Activated CD8-positive, alpha-beta T cell treated with anti-CD3 and anti-CD28 coated beads, Interleukin-2, amount 10 ng/mL, durations not matched to agents 7 days and 5 days (primary cell): ENCODE results near the gene ASTN2. TPM values are rescaled to one million over a fixed set of nuclear protein-coding genes. Genes with fewer than 3 reads are reported as not detected.
A peak's percentile ranks its signal among the peaks of the same experiment; 100 is the strongest.

Experiments
- ATAC-seq: fragments of 150-1000 bp; cut with Tn5 transposase; one replicate; pipeline ENCODE4 v1.10.0; 2021; ENCODE audit warnings: moderate library complexity
- CTCF ChIA-PET: fragments of 350-600 bp; sonication (Branson Sonifier 250); formaldehyde crosslinking; loops from one replicate; lab custom pipeline; 2021; ENCODE audit warnings: antibody characterized with exemption; lab: Charles Lee
- POLR2A ChIA-PET: fragments of 350-600 bp; sonication (Branson Sonifier 250); formaldehyde crosslinking; loops from one replicate; lab custom pipeline; 2021; ENCODE audit warnings: antibody characterized with exemption; lab: Charles Lee
- DNase-seq: peaks from one replicate; pipeline ENCODE4 v3.0.0-alpha.2; 2020
- H3K27ac Mint-ChIP-seq: one replicate; pipeline ENCODE4 v1.8.0; 2021; ENCODE audit warnings: mild to moderate bottlenecking, mixed read lengths
- H3K27me3 Mint-ChIP-seq: one replicate; pipeline ENCODE4 v1.8.0; 2021; ENCODE audit warnings: low read depth, mixed read lengths
- H3K36me3 Mint-ChIP-seq: one replicate; pipeline ENCODE4 v1.8.0; 2021; ENCODE audit warnings: low read depth, mixed read lengths
- H3K4me1 Mint-ChIP-seq: one replicate; pipeline ENCODE4 v1.8.0; 2021; ENCODE audit warnings: low read depth, mixed read lengths
- H3K4me3 Mint-ChIP-seq: one replicate; pipeline ENCODE4 v1.8.0; 2021; ENCODE audit warnings: mild to moderate bottlenecking, mixed read lengths
- H3K9me3 Mint-ChIP-seq: one replicate; pipeline ENCODE4 v1.8.0; 2022; ENCODE audit warnings: mixed read lengths; ENCODE audit not compliant: insufficient read depth
- total RNA-seq, 2 experiments: library from RNA; stranded (reverse); gene quantifications; one replicate each; pipeline ENCODE4 v1.2.3, GENCODE V29; 2021

Gene ASTN2
- total RNA-seq, 2 experiments from 2014 or later, result 4.7 to 4.9 TPM

GRCh38 chr9:116877072-116877471 lies 537.8 kb downstream of the ASTN2 start:
- Mint-ChIP-seq H3K9me3 (peaks cover 6% of the 10 kb centered on the region), H3K36me3 (no peaks in the 10 kb centered on the region), H3K27ac (no peak overlapping the region), H3K4me1 (no peaks in the 10 kb centered on the region), H3K4me3 (no peak overlapping the region), H3K27me3 (no peaks in the 10 kb centered on the region)
- ChIA-PET POLR2A (no interaction called here), CTCF (no interaction called here)
- no peak for DNase-seq
- ATAC-seq, result no peak

GRCh38 chr9:116875576-116875975 lies 539.3 kb downstream of the ASTN2 start:
- Mint-ChIP-seq H3K4me3 (no peak overlapping the region), H3K27me3 (no peaks in the 10 kb centered on the region), H3K27ac (no peak overlapping the region), H3K36me3 (no peaks in the 10 kb centered on the region), H3K9me3 (peaks cover 6% of the 10 kb centered on the region), H3K4me1 (no peaks in the 10 kb centered on the region)
- CTCF ChIA-PET, result no interaction called here
- ATAC-seq, result no peak
- POLR2A ChIA-PET, result no interaction called here
- no peak for DNase-seq

GRCh38 chr9:116873937-116874914 lies 540.6 kb downstream of the ASTN2 start:
- ATAC-seq (no peak), DNase-seq (no peak)
- H3K27me3 Mint-ChIP-seq, result no peaks in the 10 kb centered on the region
- H3K27ac Mint-ChIP-seq, result no peak overlapping the region
- H3K4me3 Mint-ChIP-seq, result no peak overlapping the region
- peaks cover 6% of the 10 kb centered on the region for H3K9me3 Mint-ChIP-seq
- no peaks in the 10 kb centered on the region for H3K4me1 Mint-ChIP-seq
- CTCF ChIA-PET, result no interaction called here
- POLR2A ChIA-PET, result no interaction called here
- no peaks in the 10 kb centered on the region for H3K36me3 Mint-ChIP-seq

- DNase-seq (no peak), ATAC-seq (no peak)
- Mint-ChIP-seq H3K27ac (no peak overlapping the region), H3K9me3 (peaks cover 6% of the 10 kb centered on the region), H3K4me1 (no peaks in the 10 kb centered on the region), H3K4me3 (no peak overlapping the region), H3K36me3 (no peaks in the 10 kb centered on the region), H3K27me3 (no peaks in the 10 kb centered on the region)
- POLR2A ChIA-PET, result no interaction called here
- CTCF ChIA-PET, result no interaction called here
Observed at GRCh38 chr9:116873491-116873890, 541.4 kb downstream of the ASTN2 start.

- H3K36me3 Mint-ChIP-seq, result no peaks in the 10 kb centered on the region
- POLR2A ChIA-PET, result interaction anchor here (0.6 kb wide), 1 partner anchor 1111 kb away, joined by 5 read pairs; no protein-coding TSS in a partner anchor
- H3K4me1 Mint-ChIP-seq, result no peaks in the 10 kb centered on the region
Observed at GRCh38 chr9:116870566-116870965, 544.3 kb downstream of the ASTN2 start.

GRCh38 chr9:116868201-116868600 lies 546.7 kb downstream of the ASTN2 start:
- Mint-ChIP-seq H3K9me3 (no peaks in the 10 kb centered on the region), H3K4me3 (no peak overlapping the region), H3K4me1 (no peaks in the 10 kb centered on the region), H3K36me3 (no peaks in the 10 kb centered on the region), H3K27ac (no peak overlapping the region), H3K27me3 (no peaks in the 10 kb centered on the region)
- DNase-seq (no peak), ATAC-seq (no peak)
- POLR2A ChIA-PET, result no interaction called here
- CTCF ChIA-PET, result no interaction called here

More at GRCh38 chr9:116870566-116870965, 544.3 kb downstream of the ASTN2 start:
- no peak for ATAC-seq
- Mint-ChIP-seq H3K4me3 (no peak overlapping the region), H3K27me3 (no peaks in the 10 kb centered on the region), H3K9me3 (no peaks in the 10 kb centered on the region), H3K27ac (no peak overlapping the region)
- DNase-seq, result no peak
- CTCF ChIA-PET, result no interaction called here

- ChIA-PET CTCF (interaction anchor here (0.9 to 3.7 kb wide), 4 partner anchors 10 to 1268 kb away, joined by 3 to 36 read pairs (median 8); no protein-coding TSS in a partner anchor), POLR2A (no interaction called here)
- Mint-ChIP-seq H3K4me1 (no peaks in the 10 kb centered on the region), H3K27ac (no peak overlapping the region), H3K9me3 (no peaks in the 10 kb centered on the region), H3K4me3 (no peak overlapping the region), H3K27me3 (no peaks in the 10 kb centered on the region), H3K36me3 (no peaks in the 10 kb centered on the region)
- no peak for DNase-seq
- ATAC-seq, result no peak
Observed at GRCh38 chr9:116861321-116861720, 553.5 kb downstream of the ASTN2 start.

- no peaks in the 10 kb centered on the region for H3K4me1 Mint-ChIP-seq
- no peaks in the 10 kb centered on the region for H3K27me3 Mint-ChIP-seq
- ChIA-PET CTCF (interaction anchor here (0.9 to 3.7 kb wide), 4 partner anchors 9 to 1267 kb away, joined by 3 to 36 read pairs (median 8); no protein-coding TSS in a partner anchor), POLR2A (no interaction called here)
- peak; percentile 29 for DNase-seq
- no peaks in the 10 kb centered on the region for H3K36me3 Mint-ChIP-seq
- no peak overlapping the region for H3K4me3 Mint-ChIP-seq
- no peaks in the 10 kb centered on the region for H3K9me3 Mint-ChIP-seq
- no peak overlapping the region for H3K27ac Mint-ChIP-seq
- no peak for ATAC-seq
Observed at GRCh38 chr9:116860509-116861120, 554.2 kb downstream of the ASTN2 start.

- no peak for ATAC-seq
- Mint-ChIP-seq H3K27ac (no peak overlapping the region), H3K27me3 (no peaks in the 10 kb centered on the region), H3K4me1 (no peaks in the 10 kb centered on the region), H3K4me3 (no peak overlapping the region), H3K36me3 (no peaks in the 10 kb centered on the region), H3K9me3 (no peaks in the 10 kb centered on the region)
- ChIA-PET CTCF (interaction anchor here (2.2 to 3.7 kb wide), 2 partner anchors 8 to 124 kb away, joined by 12 to 36 read pairs; no protein-coding TSS in a partner anchor), POLR2A (no interaction called here)
- DNase-seq, result no peak
Observed at GRCh38 chr9:116859763-116860162, 555.1 kb downstream of the ASTN2 start.

- POLR2A ChIA-PET, result no interaction called here
- Mint-ChIP-seq H3K9me3 (no peaks in the 10 kb centered on the region), H3K4me1 (no peaks in the 10 kb centered on the region), H3K4me3 (no peak overlapping the region), H3K36me3 (no peaks in the 10 kb centered on the region), H3K27me3 (no peaks in the 10 kb centered on the region), H3K27ac (no peak overlapping the region)
- no peak for ATAC-seq
- no peak for DNase-seq
- CTCF ChIA-PET, result no interaction called here
Observed at GRCh38 chr9:116857321-116857720, 557.5 kb downstream of the ASTN2 start.

GRCh38 chr9:116855881-116856662 lies 558.8 kb downstream of the ASTN2 start:
- no peak overlapping the region for H3K27ac Mint-ChIP-seq
- POLR2A ChIA-PET, result no interaction called here
- CTCF ChIA-PET, result no interaction called here

More at GRCh38 chr9:116855881-116856662, 558.8 kb downstream of the ASTN2 start:
- Mint-ChIP-seq H3K9me3 (no peaks in the 10 kb centered on the region), H3K4me1 (no peaks in the 10 kb centered on the region), H3K36me3 (no peaks in the 10 kb centered on the region), H3K4me3 (no peak overlapping the region), H3K27me3 (peaks cover 2% of the 10 kb centered on the region)
- DNase-seq (no peak), ATAC-seq (no peak)
